CD14-positive monocyte (primary cell): ENCODE data around the gene ACBD3. TPM values are rescaled to one million over a fixed set of nuclear protein-coding genes. Genes with fewer than 3 reads are reported as not detected.
A peak's percentile ranks its signal among the peaks of the same experiment; 100 is the strongest.

Experiments used
- DNase-seq, 3 donors: peaks; one replicate each; pipeline ENCODE4 v3.0.0-alpha.2; 2011 to 2022
- H2AFZ ChIP-seq: 2 replicates; pipeline ENCODE4 v1.6.0; 2012; ENCODE audit warnings: mild to moderate bottlenecking, low read depth, low read length, inconsistent platforms; ENCODE audit not compliant: insufficient read depth, poor library complexity, severe bottlenecking
- H3K27ac ChIP-seq, 2 donors: 1 replicate in 1 of 2; 2 replicates in 1 of 2; pipeline ENCODE4 v1.5.1; 2012 to 2013; ENCODE audit warnings: low read length in 2 of 2, control low read depth in 1 of 2, inconsistent platforms in 1 of 2, low read depth in 1 of 2, mild to moderate bottlenecking in 1 of 2
- H3K27me3 ChIP-seq, 2 donors: one replicate each; pipeline versions ENCODE4 v1.6.0 to v1.6.1; 2011 to 2013; ENCODE audit warnings: low read length in 2 of 2; ENCODE audit not compliant: control insufficient read depth in 2 of 2, insufficient read depth in 2 of 2
- H3K36me3 ChIP-seq, 2 donors: replicated peaks in 1 of 2; 1 replicate in 1 of 2; 2 replicates in 1 of 2; pipeline versions ENCODE4 v1.5.1 to v1.6.1; 2012 to 2013; ENCODE audit warnings: low read length in 2 of 2, control low read depth in 1 of 2, inconsistent platforms in 1 of 2, mild to moderate bottlenecking in 1 of 2; ENCODE audit not compliant: insufficient read depth in 2 of 2, control insufficient read depth in 1 of 2
- H3K4me1 ChIP-seq, 2 donors: 1 replicate in 1 of 2; 2 replicates in 1 of 2; pipeline versions ENCODE4 v1.5.1 to v1.6.1; 2012 to 2013; ENCODE audit warnings: low read length in 2 of 2, control low read depth in 1 of 2, inconsistent platforms in 1 of 2, mild to moderate bottlenecking in 1 of 2, moderate library complexity in 1 of 2; ENCODE audit not compliant: insufficient read depth in 2 of 2, control insufficient read depth in 1 of 2
- H3K4me2 ChIP-seq: replicated peaks from 2 replicates; pipeline ENCODE3; 2012; ENCODE audit warnings: low read length, moderate library complexity, mild to moderate bottlenecking; ENCODE audit not compliant: poor library complexity, severe bottlenecking; ENCODE audit errors: extremely low read depth
- H3K4me3 ChIP-seq, 3 experiments: fragments of 200-600 bp in 1 of 3; sonication (generic) in 1 of 3; replicated peaks in 1 of 3; 1 replicate in 2 of 3; 2 replicates in 1 of 3; pipeline ENCODE4 v1.5.1; 2011 to 2013; ENCODE audit warnings: low read length in 3 of 3, mild to moderate bottlenecking in 3 of 3, control low read depth in 2 of 3, low read depth in 2 of 3, inconsistent platforms in 1 of 3, moderate library complexity in 1 of 3
- H3K79me2 ChIP-seq: 2 replicates; pipeline ENCODE4 v1.6.0; 2012; ENCODE audit warnings: mild to moderate bottlenecking, control low read depth, inconsistent platforms, low read length, moderate library complexity; ENCODE audit not compliant: insufficient read depth
- H3K9ac ChIP-seq: 2 replicates; pipeline ENCODE4 v1.6.0; 2017; ENCODE audit warnings: low read length, mild to moderate bottlenecking; ENCODE audit not compliant: insufficient read depth, poor library complexity, severe bottlenecking
- H3K9me3 ChIP-seq, 2 donors: replicated peaks in 1 of 2; 1 replicate in 1 of 2; 2 replicates in 1 of 2; pipeline versions ENCODE4 v1.5.1 to v1.6.1; 2012 to 2013; ENCODE audit warnings: low read length in 2 of 2, control low read depth in 1 of 2; ENCODE audit not compliant: control insufficient read depth in 1 of 2, insufficient read depth in 1 of 2
- H4K20me1 ChIP-seq: 2 replicates; pipeline ENCODE4 v1.6.0; 2012; ENCODE audit warnings: mild to moderate bottlenecking, low read length, control low read depth, moderate library complexity; ENCODE audit not compliant: insufficient read depth
- H3K27ac Mint-ChIP-seq, 7 donors: one replicate each; pipeline ENCODE4 v1.8.0; 2020; ENCODE audit warnings: mild to moderate bottlenecking in 7 of 7, mixed read lengths in 7 of 7, moderate library complexity in 6 of 7, inconsistent platforms in 2 of 7
- H3K27me3 Mint-ChIP-seq, 3 donors: one replicate each; pipeline ENCODE4 v1.8.0; 2021 to 2022; ENCODE audit warnings: low read depth in 3 of 3, mild to moderate bottlenecking in 3 of 3, mixed read lengths in 3 of 3, moderate library complexity in 3 of 3, inconsistent platforms in 1 of 3
- H3K36me3 Mint-ChIP-seq, 2 donors: one replicate each; pipeline ENCODE4 v1.8.0; 2020; ENCODE audit warnings: mixed read lengths in 2 of 2, inconsistent platforms in 1 of 2, mild to moderate bottlenecking in 1 of 2
- H3K4me1 Mint-ChIP-seq: one replicate; pipeline ENCODE4 v1.8.0; 2020; ENCODE audit warnings: mild to moderate bottlenecking, mixed read lengths
- H3K4me3 Mint-ChIP-seq, 2 donors: one replicate each; pipeline ENCODE4 v1.8.0; 2020; ENCODE audit warnings: mild to moderate bottlenecking in 2 of 2, mixed read lengths in 2 of 2, moderate library complexity in 1 of 2
- H3K9me3 Mint-ChIP-seq, 7 donors: one replicate each; pipeline ENCODE4 v1.8.0; 2020 to 2022; ENCODE audit warnings: mixed read lengths in 7 of 7, mild to moderate bottlenecking in 6 of 7, moderate library complexity in 6 of 7, inconsistent platforms in 2 of 7
- CTCF ChIP-seq: fragments of 200-600 bp; IDR thresholded peaks from one replicate; pipeline ENCODE4 v1.8.0; 2022; ENCODE audit warnings: antibody characterized with exemption, mild to moderate bottlenecking
- WGBS: methylation state at CpG from one replicate; pipeline ENCODE4 v1.1.5; 2013; ENCODE audit warnings: missing lambda C conversion rate; ENCODE audit not compliant: insufficient coverage; 5-methylcytosine and 5-hydroxymethylcytosine counted together
- intact Hi-C, 2 donors: fragments of 100-400 bp; cut with micrococcal nuclease; formaldehyde crosslinking; loops; one replicate each; pipeline versions ENCODE4 v1.15.0 to v1.15.1; 2023
- polyA plus RNA-seq, 3 donors: library from polyadenylated mRNA; depleted of rRNA in 1 of 3; unstranded in 2 of 3; stranded (reverse) in 1 of 3; fragments of 300-500 nt in 2 of 3; fragments of >200 nt in 1 of 3; fragmentation: Illumina TruSeq in 2 of 3; gene quantifications; 1 replicate in 2 of 3; 2 replicates in 1 of 3; pipeline ENCODE4 v1.2.3, GENCODE V29; 2012 to 2021

Gene ACBD3
- polyA plus RNA-seq, 3 donors, result 7.0 to 16.3 (median 11.4) TPM

GRCh38 chr1:226185141-226186036 is 1.2 kb downstream of the ACBD3 start:
- peaks cover 0 to 3% of the 10 kb centered on the region in 2 donors for H3K36me3 ChIP-seq
- intact Hi-C loops, result loop anchor here in 1 of 2 donors (10.0 kb wide), 1 partner anchor 121 kb away; the partner anchor contains the start of gene H3-3A

More at GRCh38 chr1:226185141-226186036, 1.2 kb downstream of the ACBD3 start:
- Histone ChIP-seq H3K9ac (peak overlapping the region; percentile 96), H4K20me1 (peaks cover 34% of the 10 kb centered on the region), H3K4me3 (peak overlapping the region; percentile 85 to 89 (median 88)), H3K9me3 (no peaks in the 10 kb centered on the region), H3K4me2 (peak overlapping the region; percentile 91), H3K27me3 (no peaks in the 10 kb centered on the region), H3K79me2 (peaks cover 66% of the 10 kb centered on the region), H3K4me1 (peaks cover 36 to 41% of the 10 kb centered on the region in 2 donors), H2AFZ (peak overlapping the region; percentile 99), H3K27ac (peak overlapping the region; percentile 72 to 91)
- Mint-ChIP-seq H3K4me1 (peaks cover 36% of the 10 kb centered on the region), H3K4me3 (peak overlapping the region; percentile 81 to 90), H3K9me3 (peaks cover 0 to 2% (median 0%) of the 10 kb centered on the region in 7 donors), H3K36me3 (peaks cover 5 to 17% of the 10 kb centered on the region in 2 donors), H3K27ac (peak overlapping the region; percentile 87 to 94 (median 92)), H3K27me3 (no peaks in the 10 kb centered on the region)
- 52% methylated on average over 5 of the region's 14 CpGs for WGBS
- DNase-seq, result peak in 2 of 3 donors; percentile 17 to 60
- TF ChIP-seq CTCF, result no peak
